GM18867 (cell line): Measurements from ENCODE around the gene IL12B.
A peak's percentile ranks its signal among the peaks of the same experiment; 100 is the strongest.
"Not testable (repeated sequence)": the region's sequence is repeated elsewhere in the genome, so short reads cannot be mapped to it uniquely, and the experiment has no call there.

ENCODE experiments used
- ATAC-seq: cut with Tn5 transposase; IDR thresholded peaks from one replicate; pipeline ENCODE4 v1.9.1; 2021; ENCODE audit warnings: mild to moderate bottlenecking, moderate library complexity; ENCODE audit not compliant: unreplicated experiment

IL12B gene

GRCh38 chr5:159301466-159301865, 28.8 kb downstream of the IL12B start:
- no peak for ATAC-seq

- ATAC-seq, result not testable (repeated sequence)
These were observed 33.0 kb downstream of the IL12B start for GRCh38 chr5:159297300-159297699.

GRCh38 chr5:159294921-159295320, 35.4 kb downstream of the IL12B start:
- no peak for ATAC-seq

- ATAC-seq, result no peak
These were observed 39.5 kb downstream of the IL12B start for GRCh38 chr5:159290741-159291140.

GRCh38 chr5:159286420-159287035, 43.8 kb downstream of the IL12B start:
- peak; percentile 49 for ATAC-seq

- ATAC-seq, result no peak
These were observed 55.6 kb downstream of the IL12B start for GRCh38 chr5:159274676-159275075.

GRCh38 chr5:159273923-159274322, 56.4 kb downstream of the IL12B start:
- no peak for ATAC-seq

- no peak for ATAC-seq
These were observed 60.6 kb downstream of the IL12B start for GRCh38 chr5:159269723-159270122.

GRCh38 chr5:159266764-159267163, 63.5 kb downstream of the IL12B start:
- not testable (repeated sequence) for ATAC-seq
